CD4-positive, alpha-beta T cell (primary cell): Measurements from ENCODE around the gene EFHB. TPM values are rescaled to one million over a fixed set of nuclear protein-coding genes. Genes with fewer than 3 reads are reported as not detected.

Experiments used
- ATAC-seq: fragments of 200-7000 bp; cut with Tn5 transposase; one replicate; pipeline ENCODE4 v1.10.0; 2022; ENCODE audit warnings: mild to moderate bottlenecking; ENCODE audit not compliant: poor library complexity
- CTCF ChIA-PET: fragments of 350-600 bp; sonication (Branson Sonifier 250); formaldehyde crosslinking; loops from one replicate; lab custom pipeline; 2021; ENCODE audit warnings: antibody characterized with exemption, inconsistent platforms; lab: Charles Lee
- POLR2A ChIA-PET: fragments of 350-600 bp; sonication (Branson Sonifier 250); formaldehyde crosslinking; loops from one replicate; lab custom pipeline; 2021; ENCODE audit warnings: antibody characterized with exemption, inconsistent platforms; lab: Charles Lee
- DNase-seq, 14 experiments: peaks; one replicate each; pipeline ENCODE4 v3.0.0-alpha.2; 2013 to 2020; ENCODE audit warnings: mixed read lengths in 2 of 14
- H3K27ac ChIP-seq, 2 donors: one replicate each; pipeline versions ENCODE4 v1.5.1 to v1.7.0; 2013; ENCODE audit warnings: low read length in 2 of 2, low read depth in 1 of 2, mild to moderate bottlenecking in 1 of 2
- H3K27me3 ChIP-seq, 2 experiments: 1 replicate in 1 of 2; 2 replicates in 1 of 2; pipeline versions ENCODE4 v1.6.1 to v1.7.0; 2013; ENCODE audit warnings: low read length in 2 of 2, control low read depth in 1 of 2, mild to moderate bottlenecking in 1 of 2, moderate library complexity in 1 of 2; ENCODE audit not compliant: insufficient read depth in 2 of 2, control insufficient read depth in 1 of 2
- H3K36me3 ChIP-seq: one replicate; pipeline ENCODE4 v1.6.1; 2013; ENCODE audit warnings: low read length, control low read depth; ENCODE audit not compliant: insufficient read depth
- H3K4me1 ChIP-seq: one replicate; pipeline ENCODE4 v1.6.1; 2013; ENCODE audit warnings: low read length, control low read depth; ENCODE audit not compliant: insufficient read depth
- H3K4me3 ChIP-seq: one replicate; pipeline ENCODE4 v1.5.1; 2013; ENCODE audit warnings: mild to moderate bottlenecking, low read length, moderate library complexity
- H3K9me3 ChIP-seq, 2 experiments: 1 replicate in 1 of 2; 2 replicates in 1 of 2; pipeline versions ENCODE4 v1.6.1 to v1.7.0; 2013; ENCODE audit warnings: low read length in 2 of 2, mild to moderate bottlenecking in 2 of 2, control low read depth in 1 of 2, moderate library complexity in 1 of 2; ENCODE audit not compliant: control insufficient read depth in 1 of 2, insufficient read depth in 1 of 2
- H3K27ac Mint-ChIP-seq: one replicate; pipeline ENCODE4 v1.8.0; 2020; ENCODE audit warnings: mixed read lengths
- H3K27me3 Mint-ChIP-seq: one replicate; pipeline ENCODE4 v1.8.0; 2021; ENCODE audit warnings: mixed read lengths
- H3K36me3 Mint-ChIP-seq: one replicate; pipeline ENCODE4 v1.8.0; 2021; ENCODE audit warnings: low read depth, mixed read lengths
- H3K4me1 Mint-ChIP-seq: one replicate; pipeline ENCODE4 v1.8.0; 2021; ENCODE audit warnings: low read depth, mixed read lengths
- H3K4me3 Mint-ChIP-seq: one replicate; pipeline ENCODE4 v1.8.0; 2020; ENCODE audit warnings: mild to moderate bottlenecking, mixed read lengths
- H3K9me3 Mint-ChIP-seq: one replicate; pipeline ENCODE4 v1.8.0; 2020; ENCODE audit warnings: mixed read lengths
- CTCF ChIP-seq: fragments of 200-600 bp; IDR thresholded peaks from one replicate; pipeline ENCODE4 v1.8.0; 2022; ENCODE audit warnings: antibody characterized with exemption, mild to moderate bottlenecking
- intact Hi-C, 2 experiments: fragments of 100-400 bp; cut with DNase I in 1 of 2; cut with micrococcal nuclease in 1 of 2; formaldehyde crosslinking; loops; one replicate each; pipeline versions ENCODE4 v1.15.1 to v1.9.0; 2023 to 2025; cut with DNase I, micrococcal nuclease
- total RNA-seq, 174 experiments: library from RNA in 2 of 174; stranded (reverse) in 2 of 174; gene quantifications; one replicate each; pipeline ENCODE4 v1.2.3 and lab custom pipeline; 2021 to 2026

Gene EFHB
- total RNA-seq, 2 experiments from 2014 or later = 0.99 to 1.2 TPM

- Mint-ChIP-seq H3K27me3 (no peaks in the 10 kb centered on the region), H3K4me1 (peaks cover 47% of the 10 kb centered on the region), H3K27ac (peak overlapping the region; percentile 97), H3K9me3 (no peaks in the 10 kb centered on the region), H3K4me3 (peak overlapping the region; percentile 100), H3K36me3 (peaks cover 25% of the 10 kb centered on the region)
- TF ChIP-seq CTCF = no peak
- H3K4me1 ChIP-seq = peaks cover 27% of the 10 kb centered on the region
- intact Hi-C loops = loop anchor here (5.0 to 10.0 kb wide), 2 partner anchors 112 to 801 kb away; partner anchors contain the start of gene KCNH8 (in 1 of the 2)
- POLR2A ChIA-PET = interaction anchor here (1.2 kb wide), 1 partner anchor 96 kb away, joined by 6 read pairs; no protein-coding TSS in a partner anchor
- peaks cover 1% of the 10 kb centered on the region for H3K36me3 ChIP-seq
- no peaks in the 10 kb centered on the region for H3K9me3 ChIP-seq
- no peak overlapping the region for H3K27ac ChIP-seq
- no peaks in the 10 kb centered on the region for H3K27me3 ChIP-seq
- H3K4me3 ChIP-seq = no peak overlapping the region
- CTCF ChIA-PET = no interaction called here
- ATAC-seq (no peak), DNase-seq (no peak)
These were observed 11.5 kb upstream of the EFHB start for GRCh38 chr3:19945534-19945933.

GRCh38 chr3:19940643-19941042, 6.6 kb upstream of the EFHB start:
- intact Hi-C loops = loop anchor here in 1 of 2 experiments (10.0 kb wide), 1 partner anchor 796 kb away; the partner anchor contains the start of gene KCNH8
- TF ChIP-seq CTCF = no peak
- H3K27me3 Mint-ChIP-seq = no peaks in the 10 kb centered on the region

GRCh38 chr3:19938295-19938627, 4.2 kb upstream of the EFHB start:
- no peaks in the 10 kb centered on the region for H3K4me1 ChIP-seq
- no peaks in the 10 kb centered on the region for H3K4me1 Mint-ChIP-seq
- no peaks in the 10 kb centered on the region for H3K36me3 ChIP-seq
- no peaks in the 10 kb centered on the region for H3K9me3 ChIP-seq
- DNase-seq (no peak), ATAC-seq (no peak)
- no peak for TF ChIP-seq CTCF
- peaks cover 7% of the 10 kb centered on the region for H3K27me3 Mint-ChIP-seq
- intact Hi-C loops = no loop called here
- ChIA-PET CTCF (no interaction called here), POLR2A (no interaction called here)
- H3K36me3 Mint-ChIP-seq = no peaks in the 10 kb centered on the region
- no peak overlapping the region for H3K4me3 Mint-ChIP-seq
- no peak overlapping the region for H3K27ac ChIP-seq
- peaks cover 2% of the 10 kb centered on the region for H3K9me3 Mint-ChIP-seq
- no peak overlapping the region for H3K27ac Mint-ChIP-seq
- no peaks in the 10 kb centered on the region for H3K27me3 ChIP-seq
- no peak overlapping the region for H3K4me3 ChIP-seq

More at GRCh38 chr3:19940643-19941042, 6.6 kb upstream of the EFHB start:
- POLR2A ChIA-PET = no interaction called here
- H3K9me3 Mint-ChIP-seq = peaks cover 2% of the 10 kb centered on the region
- ATAC-seq (no peak), DNase-seq (no peak)
- Histone ChIP-seq H3K36me3 (no peaks in the 10 kb centered on the region), H3K27me3 (no peaks in the 10 kb centered on the region), H3K27ac (no peak overlapping the region), H3K4me3 (no peak overlapping the region), H3K4me1 (peaks cover 1% of the 10 kb centered on the region), H3K9me3 (no peaks in the 10 kb centered on the region)
- peaks cover under 1% of the 10 kb centered on the region for H3K36me3 Mint-ChIP-seq
- H3K27ac Mint-ChIP-seq = no peak overlapping the region
- H3K4me3 Mint-ChIP-seq = no peak overlapping the region
- CTCF ChIA-PET = no interaction called here
- peaks cover 9% of the 10 kb centered on the region for H3K4me1 Mint-ChIP-seq
